ENCODE measurements around the gene MARCHF2. TPM values are rescaled to one million over a fixed set of nuclear protein-coding genes. Genes with fewer than 3 reads are reported as not detected.
A peak's percentile ranks its signal among the peaks of the same experiment; 100 is the strongest.

Gene MARCHF2
- total and polyA plus RNA-seq, 9 of the 15 experiments (the other 6 are each of a cell fraction or from before 2014, with no cell fraction given), result 0.39 to 6.4 (median 2.2) TPM

- no peak for TF ChIP-seq DEAF1 (CRISPR knock-in tag; IDR thresholded peaks at IDR 0.05)
- TF ChIP-seq ILK (tag; IDR thresholded peaks at IDR 0.05; ENCODE audit: borderline replicate concordance, low read depth), result no peak
- TF ChIP-seq BCOR (IDR thresholded peaks at IDR 0.05), result no peak
- TF ChIP-seq, protein P1, sequence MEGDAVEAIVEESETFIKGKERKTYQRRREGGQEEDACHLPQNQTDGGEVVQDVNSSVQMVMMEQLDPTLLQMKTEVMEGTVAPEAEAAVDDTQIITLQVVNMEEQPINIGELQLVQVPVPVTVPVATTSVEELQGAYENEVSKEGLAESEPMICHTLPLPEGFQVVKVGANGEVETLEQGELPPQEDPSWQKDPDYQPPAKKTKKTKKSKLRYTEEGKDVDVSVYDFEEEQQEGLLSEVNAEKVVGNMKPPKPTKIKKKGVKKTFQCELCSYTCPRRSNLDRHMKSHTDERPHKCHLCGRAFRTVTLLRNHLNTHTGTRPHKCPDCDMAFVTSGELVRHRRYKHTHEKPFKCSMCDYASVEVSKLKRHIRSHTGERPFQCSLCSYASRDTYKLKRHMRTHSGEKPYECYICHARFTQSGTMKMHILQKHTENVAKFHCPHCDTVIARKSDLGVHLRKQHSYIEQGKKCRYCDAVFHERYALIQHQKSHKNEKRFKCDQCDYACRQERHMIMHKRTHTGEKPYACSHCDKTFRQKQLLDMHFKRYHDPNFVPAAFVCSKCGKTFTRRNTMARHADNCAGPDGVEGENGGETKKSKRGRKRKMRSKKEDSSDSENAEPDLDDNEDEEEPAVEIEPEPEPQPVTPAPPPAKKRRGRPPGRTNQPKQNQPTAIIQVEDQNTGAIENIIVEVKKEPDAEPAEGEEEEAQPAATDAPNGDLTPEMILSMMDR (IDR thresholded peaks at IDR 0.05 in 2 of 3, conservative IDR thresholded peaks at IDR 0.05 in 1 of 3; ENCODE audit: insufficient read depth in 2 of 3, low read depth in 1 of 3, low read length in 3 of 3), result peak in 2 of 3 experiments; percentile 10 to 19; a peak in 1 of 6 replicates
- TF ChIP-seq NFYB (IDR thresholded peaks at IDR 0.05; ENCODE audit: extremely low read depth, insufficient read length), result no peak
- TF ChIP-seq ZNF699 (CRISPR knock-in tag; IDR thresholded peaks at IDR 0.05; ENCODE audit: insufficient replicate concordance), result no peak
- peak; percentile 66 for TF ChIP-seq KDM5B (IDR thresholded peaks at IDR 0.05; ENCODE audit: insufficient replicate concordance, low read depth, low read length)
- no peak for TF ChIP-seq ZSCAN32 (CRISPR knock-in tag; IDR thresholded peaks at IDR 0.05)
- TF ChIP-seq POLR2A (conservative IDR thresholded peaks at IDR 0.05), result 0 out of 2 replicates have a peak, but pooled peaks have one; percentile 23
- no peak for TF ChIP-seq GTF2E2 (tag; IDR thresholded peaks at IDR 0.05)
- 0 out of 2 replicates have a peak, but pooled peaks have one; percentile 18 for TF ChIP-seq MYC (IDR thresholded peaks at IDR 0.05; ENCODE audit: low read depth, low read length)
- TF ChIP-seq MYC (CRISPR knock-in tag; IDR thresholded peaks at IDR 0.05; ENCODE audit: borderline replicate concordance, low read depth), result no peak
- 0 out of 4 replicates have a peak, but pooled peaks of 1 of the 2 experiments have one; percentile 52 for TF ChIP-seq UBTF (IDR thresholded peaks at IDR 0.05; ENCODE audit: borderline replicate concordance in 1 of 2, low read depth in 2 of 2, low read length in 2 of 2)
- no peak for TF ChIP-seq SMARCB1 (IDR thresholded peaks at IDR 0.05; ENCODE audit: insufficient read length, low read depth)
- TF ChIP-seq, protein P2, sequence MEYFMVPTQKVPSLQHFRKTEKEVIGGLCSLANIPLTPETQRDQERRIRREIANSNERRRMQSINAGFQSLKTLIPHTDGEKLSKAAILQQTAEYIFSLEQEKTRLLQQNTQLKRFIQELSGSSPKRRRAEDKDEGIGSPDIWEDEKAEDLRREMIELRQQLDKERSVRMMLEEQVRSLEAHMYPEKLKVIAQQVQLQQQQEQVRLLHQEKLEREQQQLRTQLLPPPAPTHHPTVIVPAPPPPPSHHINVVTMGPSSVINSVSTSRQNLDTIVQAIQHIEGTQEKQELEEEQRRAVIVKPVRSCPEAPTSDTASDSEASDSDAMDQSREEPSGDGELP (CRISPR knock-in tag; IDR thresholded peaks at IDR 0.05; ENCODE audit: borderline replicate concordance), result peak; percentile 80
- no peak for TF ChIP-seq HDAC8 (tag; IDR thresholded peaks at IDR 0.05)
- TF ChIP-seq ZNF311 (CRISPR knock-in tag; IDR thresholded peaks at IDR 0.05), result no peak
- TF ChIP-seq ZFP1 (CRISPR knock-in tag; IDR thresholded peaks at IDR 0.05), result no peak
- peak; percentile 29; the same call in 1 of the 2 replicates for TF ChIP-seq NFIC (IDR thresholded peaks at IDR 0.05)
- 0 out of 2 replicates have a peak, but pooled peaks have one; percentile 36 for TF ChIP-seq FOXP1 (CRISPR knock-in tag; IDR thresholded peaks at IDR 0.05)
Measured at GRCh38 chr19:8363803-8364771, 49.0 kb upstream of the MARCHF2 start, which contains the start of gene ANGPTL4 (continued).
